ENCODE data around the gene RNF14. TPM values are rescaled to one million over a fixed set of nuclear protein-coding genes. Genes with fewer than 3 reads are reported as not detected.

RNF14 gene
- total and polyA plus RNA-seq, 2 of the 8 experiments (the other 6 are each of a cell fraction or from before 2014, with no cell fraction given), result 4.7 to 20.2 TPM

DNA sequence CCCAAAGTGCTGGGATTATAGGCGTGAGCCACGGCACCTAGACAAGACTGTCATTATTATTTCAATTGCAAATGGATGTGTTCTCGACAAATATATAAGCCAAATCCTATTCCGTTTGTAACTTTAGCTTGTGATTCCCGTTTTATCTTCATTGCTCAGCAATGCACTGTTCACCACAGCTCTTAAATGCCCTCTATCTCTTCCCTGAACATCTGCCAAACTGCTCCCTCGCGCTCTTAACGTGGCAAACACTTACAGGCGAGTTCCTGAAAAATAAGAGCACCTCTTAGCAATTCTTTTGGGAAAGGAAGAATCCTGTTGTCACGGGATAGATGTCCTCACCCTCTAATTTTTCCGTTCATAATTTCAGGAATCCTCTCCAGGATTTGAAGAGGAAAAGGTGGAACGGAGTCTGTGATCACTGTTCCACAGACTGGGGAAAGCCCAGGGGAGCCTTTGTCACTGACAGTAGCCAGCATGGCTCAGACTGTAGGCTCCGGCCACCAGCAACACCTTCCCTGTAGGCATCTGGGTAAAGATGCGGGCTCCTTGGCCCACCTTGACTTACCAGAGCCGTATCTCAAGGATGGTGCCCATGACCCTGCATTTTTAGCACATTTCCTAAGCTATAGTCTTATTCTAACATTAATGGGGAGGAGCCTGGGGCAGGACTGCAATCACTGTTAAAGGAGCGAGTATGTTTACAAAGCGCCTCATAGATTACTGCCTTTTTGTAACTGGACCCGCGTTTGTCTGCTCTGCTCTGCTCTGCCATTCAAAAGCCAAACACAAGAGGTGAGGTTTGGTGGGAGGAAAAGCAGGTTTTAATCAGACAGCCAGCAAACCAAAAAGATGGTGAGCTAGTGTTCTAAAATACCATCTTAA, 64.1 kb downstream of the RNF14 start:
- Histone ChIP-seq H3K14ac (ENCODE audit: insufficient read length) (no peak overlapping the region), H3K4ac (replicated peaks; ENCODE audit: insufficient read length, low read depth, low read length) (no peak overlapping the region), H3K36me3 (ENCODE audit: control insufficient read depth in 2 of 4, insufficient read depth in 4 of 4, low read length in 3 of 4) (no peaks in the 10 kb centered on the region), H4K91ac (replicated peaks; ENCODE audit: insufficient read length, low read length) (no peak overlapping the region), H2BK15ac (ENCODE audit: low read length) (no peak overlapping the region), H3K56ac (replicated peaks; ENCODE audit: insufficient read length, low read depth, low read length) (no peak overlapping the region), H3K4me3 (ENCODE audit: extremely low read depth in 1 of 4, insufficient read depth in 2 of 4, low read depth in 3 of 4, low read length in 4 of 4) (no peak overlapping the region), H2BK20ac (ENCODE audit: low read length) (no peak overlapping the region), H2BK120ac (replicated peaks; ENCODE audit: low read depth, low read length) (no peak overlapping the region), H2AK5ac (ENCODE audit: low read depth, low read length) (no peak overlapping the region), H3K9me3 (ENCODE audit: insufficient read depth in 2 of 2, low read depth in 1 of 2, low read length in 1 of 2) (no peaks in the 10 kb centered on the region), H2AFZ (ENCODE audit: low read length) (no peak overlapping the region), H2BK5ac (ENCODE audit: low read depth, low read length) (no peak overlapping the region), H3K79me2 (ENCODE audit: control insufficient read depth in 1 of 2, insufficient read depth in 2 of 2, low read length in 2 of 2) (no peaks in the 10 kb centered on the region), H3K23ac (ENCODE audit: insufficient read length) (no peak overlapping the region), H4K20me1 (replicated peaks in 1 of 2; ENCODE audit: control insufficient read depth in 1 of 2, insufficient read depth in 2 of 2, low read length in 2 of 2) (no peaks in the 10 kb centered on the region), H3K27me3 (replicated peaks in 1 of 4; ENCODE audit: control insufficient read depth in 3 of 4, extremely low read depth in 1 of 4, insufficient read depth in 3 of 4, low read length in 3 of 4) (no peaks in the 10 kb centered on the region), H3K79me1 (ENCODE audit: low read depth, low read length) (no peaks in the 10 kb centered on the region), H3K23me2 (ENCODE audit: low read depth, low read length) (no peaks in the 10 kb centered on the region), H4K8ac (ENCODE audit: extremely low read depth, insufficient read depth, low read length) (no peak overlapping the region), H3K27ac (ENCODE audit: low read depth, low read length) (no peak overlapping the region), H3K4me1 (replicated peaks in 1 of 4; ENCODE audit: control insufficient read depth in 3 of 4, insufficient read depth in 4 of 4, low read length in 3 of 4) (no peaks in the 10 kb centered on the region), H3K4me2 (ENCODE audit: insufficient read depth in 1 of 2, low read depth in 2 of 2, low read length in 2 of 2) (no peak overlapping the region), H3K18ac (ENCODE audit: extremely low read depth, low read length) (no peak overlapping the region), H4K5ac (ENCODE audit: insufficient read length, low read depth, low read length) (no peak overlapping the region), H3K9ac (replicated peaks in 1 of 4; ENCODE audit: extremely low read depth in 1 of 4, low read depth in 3 of 4, low read length in 3 of 4) (no peak overlapping the region), H2BK12ac (ENCODE audit: low read depth, low read length) (no peak overlapping the region)
- peak in 1 of 2 experiments; percentile 34 for DNase-seq (ENCODE audit: low read depth in 1 of 2, low spot score in 2 of 2)
- WGBS, 2 experiments (ENCODE audit: extremely low coverage in 1 of 2, insufficient coverage in 1 of 2, insufficient read length in 1 of 2, insufficient replicate concordance in 2 of 2, low coverage in 1 of 2, low lambda C conversion rate in 2 of 2, missing lambda C conversion rate in 1 of 2), result 81% methylated on average over 19 of the region's 19 CpGs; no CpG with 5 or more reads in 1 of the 2 experiments
- ChIA-PET CTCF (ENCODE audit: partially characterized antibody) (interaction anchor here (0.6 to 1.3 kb wide), 4 partner anchors 16 to 157 kb away, joined by 3 to 8 read pairs (median 5); partner anchors contain the start of gene GNPDA1), POLR2A (ENCODE audit: partially characterized antibody) (interaction anchor here (1.4 kb wide), 1 partner anchor 21 kb away, joined by 4 read pairs; no protein-coding TSS in a partner anchor)
- FAIRE-seq, result no peak
- TF ChIP-seq FOSL1 (IDR thresholded peaks at IDR 0.05; ENCODE audit: insufficient read depth, low read depth, low read length) (no peak), YY1 (IDR thresholded peaks at IDR 0.05; ENCODE audit: low read depth, low read length) (no peak), CEBPB (IDR thresholded peaks at IDR 0.05; ENCODE audit: low read depth, low read length) (no peak), SP1 (IDR thresholded peaks at IDR 0.05; ENCODE audit: low read depth, low read length) (no peak), RNF2 (IDR thresholded peaks at IDR 0.05; ENCODE audit: borderline replicate concordance, low read depth, low read length, missing control alignments, poor library complexity, severe bottlenecking) (no peak), HDAC2 (IDR thresholded peaks at IDR 0.05; ENCODE audit: borderline replicate concordance in 1 of 2, low read depth in 2 of 2, low read length in 2 of 2) (no peak), TAF1 (IDR thresholded peaks at IDR 0.05; ENCODE audit: low read depth, low read length) (no peak), RFX5 (IDR thresholded peaks at IDR 0.05; ENCODE audit: borderline replicate concordance, low read depth, low read length) (no peak), E2F6 (IDR thresholded peaks at IDR 0.05) (no peak), PHF8 (conservative IDR thresholded peaks at IDR 0.05; ENCODE audit: low read depth, low read length) (no peak), TEAD4 (IDR thresholded peaks at IDR 0.05; ENCODE audit: low read depth, low read length) (no peak)

Data from H1 (cell line).